ENCODE data around the gene ACVR1C.

DNA sequence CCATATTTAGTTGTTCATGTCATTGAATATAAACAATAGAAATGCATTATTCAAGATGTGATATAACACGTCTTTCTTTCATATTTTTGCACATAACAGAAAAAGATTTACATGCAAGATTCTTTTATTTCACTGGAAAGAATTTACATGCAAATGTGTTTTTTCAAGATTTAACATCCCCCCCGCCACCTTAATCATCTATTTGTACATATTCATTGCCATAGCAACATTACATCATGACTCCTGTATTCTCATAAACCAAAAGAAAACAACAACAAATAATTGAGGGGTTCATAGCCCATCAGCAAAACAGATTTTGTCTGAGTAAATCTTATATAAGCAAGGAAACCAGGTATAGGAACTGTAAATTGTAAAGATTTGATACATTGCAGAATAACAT is 3.2 kb upstream of the ACVR1C start:
- TF ChIP-seq, protein P1, sequence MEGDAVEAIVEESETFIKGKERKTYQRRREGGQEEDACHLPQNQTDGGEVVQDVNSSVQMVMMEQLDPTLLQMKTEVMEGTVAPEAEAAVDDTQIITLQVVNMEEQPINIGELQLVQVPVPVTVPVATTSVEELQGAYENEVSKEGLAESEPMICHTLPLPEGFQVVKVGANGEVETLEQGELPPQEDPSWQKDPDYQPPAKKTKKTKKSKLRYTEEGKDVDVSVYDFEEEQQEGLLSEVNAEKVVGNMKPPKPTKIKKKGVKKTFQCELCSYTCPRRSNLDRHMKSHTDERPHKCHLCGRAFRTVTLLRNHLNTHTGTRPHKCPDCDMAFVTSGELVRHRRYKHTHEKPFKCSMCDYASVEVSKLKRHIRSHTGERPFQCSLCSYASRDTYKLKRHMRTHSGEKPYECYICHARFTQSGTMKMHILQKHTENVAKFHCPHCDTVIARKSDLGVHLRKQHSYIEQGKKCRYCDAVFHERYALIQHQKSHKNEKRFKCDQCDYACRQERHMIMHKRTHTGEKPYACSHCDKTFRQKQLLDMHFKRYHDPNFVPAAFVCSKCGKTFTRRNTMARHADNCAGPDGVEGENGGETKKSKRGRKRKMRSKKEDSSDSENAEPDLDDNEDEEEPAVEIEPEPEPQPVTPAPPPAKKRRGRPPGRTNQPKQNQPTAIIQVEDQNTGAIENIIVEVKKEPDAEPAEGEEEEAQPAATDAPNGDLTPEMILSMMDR (IDR thresholded peaks at IDR 0.05), result no peak
- no peak for TF ChIP-seq POLR2A (IDR thresholded peaks at IDR 0.05)

Data from thyroid gland (tissue), 4 donors.